Stimulated activated CD4-positive, alpha-beta T cell treated with anti-CD3 and anti-CD28 coated beads, TNF-alpha, amount 100 ng/mL, for 4 hours (primary cell): ENCODE results near the gene MAP1LC3B2.

ENCODE experiments used
- DNase-seq, 3 experiments: peaks; one replicate each; pipeline ENCODE4 v3.0.0-alpha.2; 2020; ENCODE audit warnings: low read depth in 3 of 3

Gene MAP1LC3B2

GRCh38 chr12:116595672-116596071 lies 36.5 kb downstream of the MAP1LC3B2 start:
- DNase-seq = no peak

- no peak for DNase-seq
Measured at GRCh38 chr12:116597886-116598285, 38.7 kb downstream of the MAP1LC3B2 start.

- no peak for DNase-seq
Measured at GRCh38 chr12:116598311-116599284, 39.4 kb downstream of the MAP1LC3B2 start.

GRCh38 chr12:116599285-116600136 lies 40.3 kb downstream of the MAP1LC3B2 start:
- peak; percentile 33 to 44 (median 35) for DNase-seq

GRCh38 chr12:116600959-116601918 lies 42.1 kb downstream of the MAP1LC3B2 start:
- DNase-seq = no peak

- DNase-seq = no peak
Measured at GRCh38 chr12:116601933-116602810, 43.0 kb downstream of the MAP1LC3B2 start.

GRCh38 chr12:116603546-116604177 lies 44.5 kb downstream of the MAP1LC3B2 start:
- no peak for DNase-seq

- no peak for DNase-seq
Measured at GRCh38 chr12:116604178-116604895, 45.2 kb downstream of the MAP1LC3B2 start.

- no peak for DNase-seq
Measured at GRCh38 chr12:116604951-116605641, 45.9 kb downstream of the MAP1LC3B2 start.

GRCh38 chr12:116606397-116606796 lies 47.2 kb downstream of the MAP1LC3B2 start:
- DNase-seq = no peak

- no peak for DNase-seq
Measured at GRCh38 chr12:116607039-116607438, 47.9 kb downstream of the MAP1LC3B2 start.

GRCh38 chr12:116609319-116610114 lies 50.3 kb downstream of the MAP1LC3B2 start:
- DNase-seq = no peak

- DNase-seq = no peak
Measured at GRCh38 chr12:116610971-116611541, 51.9 kb downstream of the MAP1LC3B2 start.

GRCh38 chr12:116612436-116612835 lies 53.3 kb downstream of the MAP1LC3B2 start:
- no peak for DNase-seq

- DNase-seq = no peak
Measured at GRCh38 chr12:116613256-116613655, 54.1 kb downstream of the MAP1LC3B2 start.

GRCh38 chr12:116614194-116614915 lies 55.2 kb downstream of the MAP1LC3B2 start:
- no peak for DNase-seq
